ENCODE results near the gene ALKBH8. TPM values are rescaled to one million over a fixed set of nuclear protein-coding genes. Genes with fewer than 3 reads are reported as not detected.

ALKBH8 gene
- total and polyA plus RNA-seq, 4 donors = 2.5 to 4.7 (median 3.0) TPM

- Histone ChIP-seq H3K9me3 (ENCODE audit: control insufficient read depth in 4 of 4, low read length in 3 of 4) (no peaks in the 10 kb centered on the region), H3K27ac (ENCODE audit: low read depth in 1 of 2, low read length in 2 of 2) (no peak overlapping the region), H3K4me1 (ENCODE audit: control insufficient read depth in 4 of 4, insufficient read depth in 4 of 4, low read length in 3 of 4) (no peaks in the 10 kb centered on the region), H3K27me3 (ENCODE audit: control insufficient read depth in 4 of 4, insufficient read depth in 4 of 4, low read length in 3 of 4) (no peaks in the 10 kb centered on the region), H3K4me3 (ENCODE audit: low read depth in 1 of 3, low read length in 3 of 3) (no peak overlapping the region), H3K9ac (ENCODE audit: low read depth in 1 of 2, low read length in 2 of 2) (no peak overlapping the region), H3K36me3 (ENCODE audit: control insufficient read depth in 4 of 4, insufficient read depth in 3 of 4, low read depth in 1 of 4, low read length in 3 of 4) (peaks cover 0 to 9% (median 8%) of the 10 kb centered on the region in 4 donors)
- DNase-seq (ENCODE audit: low spot score) = no peak
- 96% methylated on average over 6 of the region's 6 CpGs for WGBS
- TF ChIP-seq RXRA (IDR thresholded peaks at IDR 0.05) = no peak
- TF ChIP-seq GABPA (IDR thresholded peaks at IDR 0.05 in 1 of 2, conservative IDR thresholded peaks at IDR 0.05 in 1 of 2) = no peak
Observed at GRCh38 chr11:107508201-107508857, 57.2 kb downstream of the ALKBH8 start.

- Histone ChIP-seq H3K27ac (ENCODE audit: low read depth in 1 of 2, low read length in 2 of 2) (no peak overlapping the region), H3K27me3 (ENCODE audit: control insufficient read depth in 4 of 4, insufficient read depth in 4 of 4, low read length in 3 of 4) (no peaks in the 10 kb centered on the region), H3K9me3 (ENCODE audit: control insufficient read depth in 4 of 4, low read length in 3 of 4) (peaks cover 0 to 5% (median under 1%) of the 10 kb centered on the region in 4 donors), H3K4me3 (ENCODE audit: low read depth in 1 of 3, low read length in 3 of 3) (no peak overlapping the region), H3K9ac (ENCODE audit: low read depth in 1 of 2, low read length in 2 of 2) (no peak overlapping the region), H3K4me1 (ENCODE audit: control insufficient read depth in 4 of 4, insufficient read depth in 4 of 4, low read length in 3 of 4) (no peaks in the 10 kb centered on the region), H3K36me3 (ENCODE audit: control insufficient read depth in 4 of 4, insufficient read depth in 3 of 4, low read depth in 1 of 4, low read length in 3 of 4) (peaks cover 1 to 21% (median 11%) of the 10 kb centered on the region in 4 donors)
- TF ChIP-seq JUND (IDR thresholded peaks at IDR 0.05) (no peak), EGR1 (IDR thresholded peaks at IDR 0.05; ENCODE audit: low read depth in 2 of 2) (no peak), NR2F2 (IDR thresholded peaks at IDR 0.05) (no peak), RAD21 (IDR thresholded peaks at IDR 0.05) (no peak), ATF3 (IDR thresholded peaks at IDR 0.05) (no peak), YY1 (IDR thresholded peaks at IDR 0.05) (no peak), REST (IDR thresholded peaks at IDR 0.05) (no peak), TAF1 (conservative IDR thresholded peaks at IDR 0.05) (no peak), FOXA2 (IDR thresholded peaks at IDR 0.05) (no peak), MAX (IDR thresholded peaks at IDR 0.05) (no peak), HNF4G (IDR thresholded peaks at IDR 0.05) (no peak), FOXA1 (IDR thresholded peaks at IDR 0.05) (no peak), ZBTB33 (IDR thresholded peaks at IDR 0.05) (no peak), SP1 (IDR thresholded peaks at IDR 0.05) (no peak), GABPA (IDR thresholded peaks at IDR 0.05 in 1 of 2, conservative IDR thresholded peaks at IDR 0.05 in 1 of 2) (no peak), CTCF (IDR thresholded peaks at IDR 0.05; ENCODE audit: low read depth, low read length, missing input control) (no peak), RXRA (IDR thresholded peaks at IDR 0.05) (no peak), HNF4A (conservative IDR thresholded peaks at IDR 0.05) (no peak)
- DNase-seq (ENCODE audit: low spot score) = no peak
Observed at GRCh38 chr11:107505647-107506225, 59.8 kb downstream of the ALKBH8 start.
